A549 (cell line): ENCODE data around the gene SPRR3. TPM values are rescaled to one million over a fixed set of nuclear protein-coding genes. Genes with fewer than 3 reads are reported as not detected.

ENCODE experiments used
- ATAC-seq, 2 experiments: fragments of 200-7000 bp in 1 of 2; fragments of >200 bp in 1 of 2; cut with Nextera tagmentation in 1 of 2; cut with Tn5 transposase in 1 of 2; 3 replicates each; pipeline versions ENCODE4 v1.8.0 to v1.9.1; 2018 to 2020; ENCODE audit warnings: mild to moderate bottlenecking in 1 of 2, moderate library complexity in 1 of 2
- CTCF ChIA-PET: fragments of 300-600 bp; sonication (Branson Sonifier 250); formaldehyde crosslinking; extraction: SDS; loops from one replicate; lab custom pipeline; 2021; ENCODE audit warnings: antibody characterized with exemption, inconsistent platforms; lab: Yijun Ruan, JAX
- POLR2A ChIA-PET: fragments of 350-600 bp; formaldehyde crosslinking; extraction: SDS; loops from one replicate; lab custom pipeline; 2021; ENCODE audit warnings: antibody characterized with exemption, inconsistent platforms; lab: Yijun Ruan, JAX
- DNase-seq, 2 experiments: peaks; one replicate each; pipeline versions ENCODE4 v3.0.0 to v3.0.0-alpha.2; 2011 to 2016; ENCODE audit warnings: low read depth in 1 of 2, low spot score in 1 of 2
- FAIRE-seq: peaks from 2 replicates; lab custom pipeline; 2011; peaks lifted over from hg19 to GRCh38; lab: Jason Lieb, UNC
- H3K27ac ChIP-seq, 2 experiments: fragments of >200 bp; sonication (Bioruptor Twin); formaldehyde crosslinking; 3 replicates each; pipeline ENCODE4 v1.5.1; 2016 to 2017
- H3K4me1 ChIP-seq: fragments of >200 bp; sonication (Bioruptor Twin); formaldehyde crosslinking; 3 replicates; pipeline ENCODE4 v1.6.1; 2016
- H3K4me2 ChIP-seq: fragments of >200 bp; sonication (Bioruptor Twin); formaldehyde crosslinking; 3 replicates; pipeline ENCODE4 v1.6.1; 2016
- H3K4me3 ChIP-seq: fragments of >200 bp; sonication (Bioruptor Twin); formaldehyde crosslinking; 3 replicates; pipeline ENCODE4 v1.5.1; 2016
- H3K9me3 ChIP-seq: fragments of >200 bp; sonication (Bioruptor Twin); formaldehyde crosslinking; 3 replicates; pipeline ENCODE4 v1.6.1; 2016
- CBX8 ChIP-seq: fragments of 200-600 bp; sonication (generic); IDR thresholded peaks from 2 replicates; pipeline ENCODE4 v1.6.1; 2016
- CHD2 ChIP-seq: fragments of 150-350 bp; IDR thresholded peaks from 2 replicates; pipeline ENCODE4 v1.6.1; 2014; ENCODE audit warnings: low read length; ENCODE audit not compliant: partially characterized antibody
- CHD4 ChIP-seq: fragments of 200-600 bp; sonication (generic); IDR thresholded peaks from 2 replicates; pipeline ENCODE4 v1.6.1; 2016; ENCODE audit warnings: antibody characterized with exemption, mild to moderate bottlenecking, borderline replicate concordance
- EHF ChIP-seq: fragments of 250-450 bp; sonication (Bioruptor Pico); IDR thresholded peaks from 2 replicates; pipeline ENCODE4 v1.5.0; 2020; ENCODE audit warnings: mild to moderate bottlenecking
- EHMT2 ChIP-seq: fragments of 200-600 bp; sonication (generic); IDR thresholded peaks from 2 replicates; pipeline ENCODE4 v1.6.1; 2016; ENCODE audit warnings: antibody characterized with exemption, low read depth, mild to moderate bottlenecking, moderate library complexity
- ELK1 ChIP-seq: fragments of 150-350 bp; IDR thresholded peaks from 2 replicates; pipeline ENCODE4 v1.6.1; 2014; ENCODE audit warnings: low read depth, mild to moderate bottlenecking, low read length
- EP300 ChIP-seq, 2 experiments: fragments of >200 bp; sonication (Bioruptor Twin); formaldehyde crosslinking; IDR thresholded peaks; 2 replicates in 1 of 2; 3 replicates in 1 of 2; pipeline ENCODE4 v1.6.1; 2016 to 2017
- FOSB ChIP-seq: fragments of 250-450 bp; sonication (Bioruptor Pico); IDR thresholded peaks from 2 replicates; pipeline ENCODE4 v1.5.0; 2020; ENCODE audit warnings: mild to moderate bottlenecking, moderate library complexity
- GATA3 ChIP-seq: IDR thresholded peaks from 2 replicates; pipeline ENCODE4 v1.6.1; 2012; ENCODE audit warnings: borderline replicate concordance
- HOXB13 ChIP-seq: fragments of 250-450 bp; sonication (Bioruptor Pico); IDR thresholded peaks from 2 replicates; pipeline ENCODE4 v1.5.0; 2020; ENCODE audit warnings: low read depth, mild to moderate bottlenecking, moderate library complexity
- MYC ChIP-seq: IDR thresholded peaks from 2 replicates; pipeline ENCODE4 v1.6.1; 2012; ENCODE audit warnings: mild to moderate bottlenecking, inconsistent platforms, low read length, improper control_type of control experiment, borderline replicate concordance
- NPAS2 ChIP-seq: fragments of 250-450 bp; sonication (Bioruptor Pico); IDR thresholded peaks from 2 replicates; pipeline ENCODE4 v1.8.0; 2022; ENCODE audit warnings: mild to moderate bottlenecking, moderate library complexity, borderline replicate concordance
- PBX3 ChIP-seq: IDR thresholded peaks from 2 replicates; pipeline ENCODE4 v1.6.1; 2012
- POLR2AphosphoS2 ChIP-seq: conservative IDR thresholded peaks from 2 replicates; pipeline ENCODE4 v1.6.1; 2012; ENCODE audit warnings: low read length, improper control_type of control experiment, inconsistent platforms
- RAD21 ChIP-seq, 2 experiments: fragments of >200 bp in 1 of 2; sonication (Bioruptor Twin) in 1 of 2; formaldehyde crosslinking in 1 of 2; IDR thresholded peaks in 1 of 2; conservative IDR thresholded peaks in 1 of 2; 2 replicates in 1 of 2; 3 replicates in 1 of 2; pipeline ENCODE4 v1.6.1; 2012 to 2018; ENCODE audit warnings: inconsistent platforms in 1 of 2
- TFCP2L1 ChIP-seq: fragments of 250-450 bp; sonication (Bioruptor Pico); IDR thresholded peaks from 2 replicates; pipeline ENCODE4 v1.5.0; 2021; ENCODE audit warnings: mild to moderate bottlenecking
- TP53 ChIP-seq: fragments of 250-450 bp; sonication (Bioruptor Pico); IDR thresholded peaks from 2 replicates; pipeline ENCODE4 v1.5.0; 2021; ENCODE audit warnings: mild to moderate bottlenecking, moderate library complexity
- USF2 ChIP-seq: fragments of 450-650 bp; IDR thresholded peaks from 2 replicates; pipeline ENCODE4 v1.6.1; 2014; ENCODE audit warnings: antibody characterized with exemption
- ZNF302 ChIP-seq: fragments of 250-450 bp; sonication (Bioruptor Pico); IDR thresholded peaks from 2 replicates; pipeline ENCODE4 v1.9.0; 2021; ENCODE audit warnings: inconsistent platforms, mild to moderate bottlenecking, moderate library complexity
- ZSCAN20 ChIP-seq: fragments of 250-450 bp; sonication (Bioruptor Pico); IDR thresholded peaks from 2 replicates; pipeline ENCODE4 v1.8.0; 2022; ENCODE audit warnings: mild to moderate bottlenecking, moderate library complexity
- whole genome bisulfite sequencing: methylation state at CpG from one replicate; pipeline ENCODE4 v1.1.6; 2017; ENCODE audit errors: missing lambda C conversion rate; 5-methylcytosine and 5-hydroxymethylcytosine counted together
- polyA plus RNA-seq, 4 experiments: library from polyadenylated mRNA; depleted of rRNA in 3 of 4; stranded (reverse); fragments of >200 nt; fragmentation: RNase III in 1 of 4; extraction: RNeasy Plus Mini Kit Qiagen cat#74134 plus additional on column Dnase treatment in 1 of 4; gene quantifications; 2 replicates in 3 of 4; 3 replicates in 1 of 4; pipeline ENCODE4 v1.2.3, GENCODE V29; 2011 to 2017
- TF ChIP-seq, protein P1 (sequence below): fragments of 250-450 bp; sonication (Bioruptor Pico); IDR thresholded peaks from 2 replicates; pipeline ENCODE4 v1.5.0; 2021; ENCODE audit warnings: mild to moderate bottlenecking, moderate library complexity, borderline replicate concordance
- TF ChIP-seq, protein P2 (sequence below): fragments of 200-600 bp; sonication (generic); IDR thresholded peaks from 2 replicates; pipeline ENCODE4 v1.6.1; 2016; ENCODE audit warnings: antibody characterized with exemption, mild to moderate bottlenecking, moderate library complexity

Gene SPRR3
- polyA plus RNA-seq, 2 of the 4 experiments (the other 2 are of a cell fraction): not detected

- Histone ChIP-seq H3K27ac (no peak overlapping the region), H3K4me1 (no peaks in the 10 kb centered on the region), H3K9me3 (no peaks in the 10 kb centered on the region), H3K4me3 (no peak overlapping the region), H3K4me2 (no peak overlapping the region)
- 35% methylated on average over 7 of the region's 7 CpGs for WGBS
- ChIA-PET CTCF (interaction anchor here (1.1 kb wide), 1 partner anchor 10 kb away, joined by 5 read pairs; no protein-coding TSS in a partner anchor), POLR2A (no interaction called here)
- DNase-seq (no peak), ATAC-seq (no peak), FAIRE-seq (no peak)
- TF ChIP-seq, protein P1, sequence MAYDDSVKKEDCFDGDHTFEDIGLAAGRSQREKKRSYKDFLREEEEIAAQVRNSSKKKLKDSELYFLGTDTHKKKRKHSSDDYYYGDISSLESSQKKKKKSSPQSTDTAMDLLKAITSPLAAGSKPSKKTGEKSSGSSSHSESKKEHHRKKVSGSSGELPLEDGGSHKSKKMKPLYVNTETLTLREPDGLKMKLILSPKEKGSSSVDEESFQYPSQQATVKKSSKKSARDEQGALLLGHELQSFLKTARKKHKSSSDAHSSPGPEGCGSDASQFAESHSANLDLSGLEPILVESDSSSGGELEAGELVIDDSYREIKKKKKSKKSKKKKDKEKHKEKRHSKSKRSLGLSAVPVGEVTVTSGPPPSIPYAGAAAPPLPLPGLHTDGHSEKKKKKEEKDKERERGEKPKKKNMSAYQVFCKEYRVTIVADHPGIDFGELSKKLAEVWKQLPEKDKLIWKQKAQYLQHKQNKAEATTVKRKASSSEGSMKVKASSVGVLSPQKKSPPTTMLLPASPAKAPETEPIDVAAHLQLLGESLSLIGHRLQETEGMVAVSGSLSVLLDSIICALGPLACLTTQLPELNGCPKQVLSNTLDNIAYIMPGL: no peak
- TF ChIP-seq CHD2: no peak
- TF ChIP-seq EHF (CRISPR knock-in tag): no peak
- TF ChIP-seq, all 56 proteins: peak for 0
These were observed 21.6 kb downstream of the SPRR3 start for GRCh38 chr1:153023109-153023508.

GRCh38 chr1:153024413-153024812 lies 22.9 kb downstream of the SPRR3 start:
- no peak overlapping the region for H3K4me3 ChIP-seq
- DNase-seq (no peak), ATAC-seq (no peak), FAIRE-seq (no peak)
- H3K27ac ChIP-seq: no peak overlapping the region
- 0% methylated on average over 1 of the region's 1 CpG for WGBS
- no peaks in the 10 kb centered on the region for H3K9me3 ChIP-seq
- no peaks in the 10 kb centered on the region for H3K4me1 ChIP-seq
- CTCF ChIA-PET: interaction anchor here (1.1 kb wide), 1 partner anchor 8 kb away, joined by 5 read pairs; no protein-coding TSS in a partner anchor
- POLR2A ChIA-PET: no interaction called here
- TF ChIP-seq FOSB (CRISPR knock-in tag): no peak
- TF ChIP-seq ELK1: no peak
- no peak for TF ChIP-seq TP53 (CRISPR knock-in tag)
- TF ChIP-seq, protein P2, sequence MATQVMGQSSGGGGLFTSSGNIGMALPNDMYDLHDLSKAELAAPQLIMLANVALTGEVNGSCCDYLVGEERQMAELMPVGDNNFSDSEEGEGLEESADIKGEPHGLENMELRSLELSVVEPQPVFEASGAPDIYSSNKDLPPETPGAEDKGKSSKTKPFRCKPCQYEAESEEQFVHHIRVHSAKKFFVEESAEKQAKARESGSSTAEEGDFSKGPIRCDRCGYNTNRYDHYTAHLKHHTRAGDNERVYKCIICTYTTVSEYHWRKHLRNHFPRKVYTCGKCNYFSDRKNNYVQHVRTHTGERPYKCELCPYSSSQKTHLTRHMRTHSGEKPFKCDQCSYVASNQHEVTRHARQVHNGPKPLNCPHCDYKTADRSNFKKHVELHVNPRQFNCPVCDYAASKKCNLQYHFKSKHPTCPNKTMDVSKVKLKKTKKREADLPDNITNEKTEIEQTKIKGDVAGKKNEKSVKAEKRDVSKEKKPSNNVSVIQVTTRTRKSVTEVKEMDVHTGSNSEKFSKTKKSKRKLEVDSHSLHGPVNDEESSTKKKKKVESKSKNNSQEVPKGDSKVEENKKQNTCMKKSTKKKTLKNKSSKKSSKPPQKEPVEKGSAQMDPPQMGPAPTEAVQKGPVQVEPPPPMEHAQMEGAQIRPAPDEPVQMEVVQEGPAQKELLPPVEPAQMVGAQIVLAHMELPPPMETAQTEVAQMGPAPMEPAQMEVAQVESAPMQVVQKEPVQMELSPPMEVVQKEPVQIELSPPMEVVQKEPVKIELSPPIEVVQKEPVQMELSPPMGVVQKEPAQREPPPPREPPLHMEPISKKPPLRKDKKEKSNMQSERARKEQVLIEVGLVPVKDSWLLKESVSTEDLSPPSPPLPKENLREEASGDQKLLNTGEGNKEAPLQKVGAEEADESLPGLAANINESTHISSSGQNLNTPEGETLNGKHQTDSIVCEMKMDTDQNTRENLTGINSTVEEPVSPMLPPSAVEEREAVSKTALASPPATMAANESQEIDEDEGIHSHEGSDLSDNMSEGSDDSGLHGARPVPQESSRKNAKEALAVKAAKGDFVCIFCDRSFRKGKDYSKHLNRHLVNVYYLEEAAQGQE: no peak
- no peak for TF ChIP-seq CHD4
- no peak for TF ChIP-seq NPAS2 (CRISPR knock-in tag)
- TF ChIP-seq USF2: no peak
- TF ChIP-seq POLR2AphosphoS2: no peak
- TF ChIP-seq PBX3: no peak
- TF ChIP-seq GATA3: no peak
- no peak for TF ChIP-seq CBX8
- no peak for TF ChIP-seq EP300 (IDR thresholded peaks at IDR 0.05)
- no peak for TF ChIP-seq EHMT2
- TF ChIP-seq ZNF302 (CRISPR knock-in tag): no peak
- TF ChIP-seq HOXB13 (CRISPR knock-in tag): no peak
- no peak for TF ChIP-seq MYC
- no peak for TF ChIP-seq TFCP2L1 (CRISPR knock-in tag)
- no peak for TF ChIP-seq ZSCAN20 (CRISPR knock-in tag)
- TF ChIP-seq RAD21 (conservative IDR thresholded peaks at IDR 0.05 in 1 of 2, IDR thresholded peaks at IDR 0.05 in 1 of 2): no peak
- TF ChIP-seq, all 56 proteins: peak for 0
- no peak overlapping the region for H3K4me2 ChIP-seq
